GM19372 (cell line): ENCODE measurements around the gene SERPINB8.

Experiments used
- ATAC-seq: cut with Tn5 transposase; IDR thresholded peaks from one replicate; pipeline ENCODE4 v1.9.1; 2021; ENCODE audit warnings: mild to moderate bottlenecking, low read depth, moderate library complexity; ENCODE audit not compliant: unreplicated experiment

The SERPINB8 gene

GRCh38 chr18:63963615-63964256 lies 6.1 kb upstream of the SERPINB8 start:
- peak; percentile 75 for ATAC-seq

GRCh38 chr18:63964908-63965307 lies 5.0 kb upstream of the SERPINB8 start:
- ATAC-seq, result no peak

- ATAC-seq, result no peak
These were observed 4.1 kb upstream of the SERPINB8 start for GRCh38 chr18:63965716-63966330.

- ATAC-seq, result peak; percentile 1
These were observed 926 bp downstream of the SERPINB8 start for GRCh38 chr18:63970809-63971205.

- ATAC-seq, result no peak
These were observed 1.6 kb downstream of the SERPINB8 start for GRCh38 chr18:63971320-63972001.

GRCh38 chr18:63972002-63972376 lies 2.1 kb downstream of the SERPINB8 start:
- no peak for ATAC-seq

GRCh38 chr18:63974991-63975390 lies 5.1 kb downstream of the SERPINB8 start:
- no peak for ATAC-seq

GRCh38 chr18:63975628-63976027 lies 5.7 kb downstream of the SERPINB8 start:
- ATAC-seq, result no peak

GRCh38 chr18:63977040-63977439 lies 7.2 kb downstream of the SERPINB8 start:
- no peak for ATAC-seq

- ATAC-seq, result peak; percentile 67
These were observed 9.6 kb downstream of the SERPINB8 start for GRCh38 chr18:63979409-63979920.

GRCh38 chr18:63980027-63980426 lies 10.1 kb downstream of the SERPINB8 start:
- ATAC-seq, result no peak

- ATAC-seq, result no peak
These were observed 11.1 kb downstream of the SERPINB8 start for GRCh38 chr18:63980896-63981460.

GRCh38 chr18:63981719-63982118 lies 11.8 kb downstream of the SERPINB8 start:
- ATAC-seq, result no peak

GRCh38 chr18:63982361-63982760 lies 12.5 kb downstream of the SERPINB8 start:
- ATAC-seq, result no peak

GRCh38 chr18:63986885-63987284 lies 17.0 kb downstream of the SERPINB8 start:
- no peak for ATAC-seq

GRCh38 chr18:63987743-63988142 lies 17.9 kb downstream of the SERPINB8 start:
- ATAC-seq, result no peak

- no peak for ATAC-seq
These were observed 22.9 kb downstream of the SERPINB8 start for GRCh38 chr18:63992751-63993150.

GRCh38 chr18:63994783-63995399 lies 25.0 kb downstream of the SERPINB8 start:
- ATAC-seq, result no peak

GRCh38 chr18:63997041-63997440 lies 27.2 kb downstream of the SERPINB8 start:
- ATAC-seq, result no peak

GRCh38 chr18:63997606-63998005 lies 27.7 kb downstream of the SERPINB8 start:
- ATAC-seq, result no peak

GRCh38 chr18:63999871-64000270 lies 30.0 kb downstream of the SERPINB8 start:
- no peak for ATAC-seq
